ENCODE data around the gene PRG3. TPM values are rescaled to one million over a fixed set of nuclear protein-coding genes. Genes with fewer than 3 reads are reported as not detected.

The PRG3 gene
- total and polyA plus RNA-seq, 2 donors from 2014 or later: not detected

GRCh38 chr11:57410287-57410686, 29.3 kb upstream of the PRG3 start:
- no peak for FAIRE-seq

DNA sequence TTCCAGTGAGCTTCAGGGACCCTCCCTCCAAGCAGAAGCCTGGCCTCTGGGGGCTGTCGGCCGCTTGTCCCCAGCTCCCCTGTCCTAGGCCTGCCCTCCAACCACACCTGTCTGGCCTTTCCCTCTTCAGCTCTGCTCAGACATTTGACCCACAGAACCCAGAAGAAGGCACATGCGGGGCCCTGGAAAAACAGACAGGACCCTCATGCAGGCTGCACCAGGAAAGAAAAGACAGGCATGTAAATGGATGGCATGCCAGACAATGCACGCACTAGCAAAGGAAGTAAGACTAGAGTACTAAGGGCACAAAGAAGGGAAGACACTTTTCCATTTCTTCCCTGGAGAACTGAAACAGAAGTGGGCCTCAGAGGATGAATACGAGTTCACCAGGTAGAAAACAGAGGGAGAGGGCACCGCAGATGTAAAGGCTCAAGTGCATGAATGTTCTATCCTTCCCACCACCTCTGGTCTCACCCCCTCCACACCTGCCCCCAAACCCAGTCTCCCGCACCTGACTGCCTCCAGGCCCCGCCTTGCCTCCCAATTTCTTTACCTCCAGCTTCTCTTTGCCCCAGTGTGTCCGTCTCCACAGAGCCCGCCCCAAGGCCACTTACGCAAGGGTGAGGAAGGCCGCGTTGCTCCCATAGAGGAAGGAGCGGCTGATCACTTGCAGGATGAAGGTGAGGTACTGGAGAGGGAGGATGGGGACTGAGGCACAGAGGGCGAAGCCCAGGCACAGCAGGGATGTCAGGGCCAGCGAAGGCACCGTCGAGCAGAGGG, 28.6 kb upstream of the PRG3 start:
- FAIRE-seq: no peak
- Histone ChIP-seq H3K27me3 (ENCODE audit: control insufficient read depth, insufficient read depth, low read length) (no peaks in the 10 kb centered on the region), H3K36me3 (ENCODE audit: control insufficient read depth in 2 of 3, insufficient read depth in 3 of 3, low read length in 3 of 3) (peaks cover 0 to under 1% (median 0%) of the 10 kb centered on the region in 3 donors), H3K4me3 (ENCODE audit: low read length in 3 of 3) (no peak overlapping the region), H3K27ac (ENCODE audit: low read depth in 2 of 2, low read length in 2 of 2) (no peak overlapping the region), H3K9me3 (ENCODE audit: control insufficient read depth in 2 of 3, insufficient read depth in 1 of 3, low read length in 3 of 3) (no peaks in the 10 kb centered on the region), H3K9ac (ENCODE audit: low read length in 3 of 3) (no peak overlapping the region), H3K4me1 (ENCODE audit: control insufficient read depth in 2 of 3, insufficient read depth in 2 of 3, low read depth in 1 of 3, low read length in 3 of 3) (no peaks in the 10 kb centered on the region)
- intact Hi-C loops (cut with DNase I): no loop called here
- no peak for TF ChIP-seq CTCF (IDR thresholded peaks at IDR 0.05; ENCODE audit: borderline replicate concordance, extremely low read depth, insufficient read depth)
- no peak for DNase-seq

More at GRCh38 chr11:57410287-57410686, 29.3 kb upstream of the PRG3 start:
- Histone ChIP-seq H3K4me1 (ENCODE audit: control insufficient read depth in 2 of 3, insufficient read depth in 2 of 3, low read depth in 1 of 3, low read length in 3 of 3) (no peaks in the 10 kb centered on the region), H3K27ac (ENCODE audit: low read depth in 2 of 2, low read length in 2 of 2) (no peak overlapping the region), H3K9me3 (ENCODE audit: control insufficient read depth in 2 of 3, insufficient read depth in 1 of 3, low read length in 3 of 3) (no peaks in the 10 kb centered on the region), H3K9ac (ENCODE audit: low read length in 3 of 3) (no peak overlapping the region), H3K27me3 (ENCODE audit: control insufficient read depth, insufficient read depth, low read length) (no peaks in the 10 kb centered on the region), H3K36me3 (ENCODE audit: control insufficient read depth in 2 of 3, insufficient read depth in 3 of 3, low read length in 3 of 3) (peaks cover 0 to 2% (median 2%) of the 10 kb centered on the region in 3 donors), H3K4me3 (ENCODE audit: low read length in 3 of 3) (no peak overlapping the region)
- intact Hi-C loops (cut with DNase I): no loop called here
- no peak for TF ChIP-seq CTCF (IDR thresholded peaks at IDR 0.05; ENCODE audit: borderline replicate concordance, extremely low read depth, insufficient read depth)
- DNase-seq: no peak

GRCh38 chr11:57408771-57409170, 27.8 kb upstream of the PRG3 start:
- Histone ChIP-seq H3K9ac (ENCODE audit: low read length in 3 of 3) (no peak overlapping the region), H3K4me1 (ENCODE audit: control insufficient read depth in 2 of 3, insufficient read depth in 2 of 3, low read depth in 1 of 3, low read length in 3 of 3) (no peaks in the 10 kb centered on the region), H3K9me3 (ENCODE audit: control insufficient read depth in 2 of 3, insufficient read depth in 1 of 3, low read length in 3 of 3) (no peaks in the 10 kb centered on the region), H3K27me3 (ENCODE audit: control insufficient read depth, insufficient read depth, low read length) (no peaks in the 10 kb centered on the region), H3K36me3 (ENCODE audit: control insufficient read depth in 2 of 3, insufficient read depth in 3 of 3, low read length in 3 of 3) (no peaks in the 10 kb centered on the region), H3K4me3 (ENCODE audit: low read length in 3 of 3) (no peak overlapping the region), H3K27ac (ENCODE audit: low read depth in 2 of 2, low read length in 2 of 2) (no peak overlapping the region)
- DNase-seq (no peak), FAIRE-seq (no peak)
- no peak for TF ChIP-seq CTCF (IDR thresholded peaks at IDR 0.05; ENCODE audit: borderline replicate concordance, extremely low read depth, insufficient read depth)
- intact Hi-C loops (cut with DNase I): no loop called here

Measured in kidney (tissue), 14 donors.